ENCODE measurements around the gene SMIM3.
"Not testable (repeated sequence)": the region's sequence is repeated elsewhere in the genome, so short reads cannot be mapped to it uniquely, and the experiment has no call there.

SMIM3 gene

DNA sequence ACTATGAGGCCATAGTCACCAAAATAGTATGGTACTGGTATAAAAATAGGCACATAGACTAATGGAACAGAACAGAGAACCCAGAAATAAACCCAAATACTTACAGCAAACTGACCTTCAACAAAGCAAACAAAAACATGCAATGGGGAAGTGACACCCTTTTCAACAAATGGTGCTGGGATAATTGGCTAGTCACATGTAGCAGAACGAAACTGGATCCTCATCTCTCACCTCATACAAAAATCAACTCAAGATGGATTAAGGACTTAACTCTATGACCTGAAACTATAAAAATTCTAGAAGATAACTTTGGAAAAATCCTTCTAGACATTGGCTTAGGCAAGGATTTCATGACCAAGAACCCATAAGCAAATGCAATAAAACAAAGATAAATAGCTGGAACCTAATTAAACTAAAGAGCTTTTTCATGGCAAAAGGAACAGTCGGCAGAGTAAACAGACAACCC, 14.9 kb downstream of the SMIM3 start:
- not testable (repeated sequence) for DNase-seq (ENCODE audit: low spot score)

DNA sequence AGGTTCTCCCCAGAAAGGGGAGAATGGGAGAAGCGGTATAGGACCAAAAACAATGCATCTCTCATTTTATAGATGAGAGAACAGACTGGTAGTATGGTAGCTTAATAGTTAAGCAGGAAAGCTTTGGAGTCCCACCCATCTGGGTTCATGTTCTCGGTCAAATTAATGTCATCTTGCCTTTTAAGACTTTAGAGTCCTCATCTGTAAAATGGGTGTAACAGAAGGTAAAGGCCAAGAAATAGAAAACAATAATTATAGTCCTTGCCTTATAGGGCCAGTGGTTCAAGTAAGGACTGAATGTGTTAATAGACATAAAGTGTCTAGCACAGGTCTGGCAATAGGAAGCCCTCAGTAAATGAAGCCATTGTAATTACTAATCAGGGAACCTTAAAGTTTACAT, 16.4 kb downstream of the SMIM3 start:
- DNase-seq (ENCODE audit: low spot score) = no peak

DNA sequence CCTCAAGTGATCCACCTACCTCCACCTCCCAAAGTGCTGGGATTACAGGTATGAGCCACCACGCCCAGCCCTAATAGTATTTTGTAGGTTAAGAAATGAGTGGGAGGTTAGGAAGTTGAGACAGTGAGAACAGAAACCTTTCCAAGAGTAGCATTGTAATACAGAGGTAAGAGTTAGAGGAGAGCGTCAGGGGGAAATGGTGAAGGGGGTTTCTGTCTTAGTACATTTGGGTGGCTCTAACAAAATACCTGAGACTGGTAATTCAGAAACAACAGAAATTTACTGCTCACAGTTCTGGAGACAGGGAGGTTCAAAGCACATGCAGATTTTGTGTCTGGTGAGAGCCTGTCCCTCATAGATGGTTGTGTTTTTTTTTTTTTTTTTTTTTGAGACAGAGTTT, 18.8 kb downstream of the SMIM3 start:
- DNase-seq (ENCODE audit: low spot score) = no peak

DNA sequence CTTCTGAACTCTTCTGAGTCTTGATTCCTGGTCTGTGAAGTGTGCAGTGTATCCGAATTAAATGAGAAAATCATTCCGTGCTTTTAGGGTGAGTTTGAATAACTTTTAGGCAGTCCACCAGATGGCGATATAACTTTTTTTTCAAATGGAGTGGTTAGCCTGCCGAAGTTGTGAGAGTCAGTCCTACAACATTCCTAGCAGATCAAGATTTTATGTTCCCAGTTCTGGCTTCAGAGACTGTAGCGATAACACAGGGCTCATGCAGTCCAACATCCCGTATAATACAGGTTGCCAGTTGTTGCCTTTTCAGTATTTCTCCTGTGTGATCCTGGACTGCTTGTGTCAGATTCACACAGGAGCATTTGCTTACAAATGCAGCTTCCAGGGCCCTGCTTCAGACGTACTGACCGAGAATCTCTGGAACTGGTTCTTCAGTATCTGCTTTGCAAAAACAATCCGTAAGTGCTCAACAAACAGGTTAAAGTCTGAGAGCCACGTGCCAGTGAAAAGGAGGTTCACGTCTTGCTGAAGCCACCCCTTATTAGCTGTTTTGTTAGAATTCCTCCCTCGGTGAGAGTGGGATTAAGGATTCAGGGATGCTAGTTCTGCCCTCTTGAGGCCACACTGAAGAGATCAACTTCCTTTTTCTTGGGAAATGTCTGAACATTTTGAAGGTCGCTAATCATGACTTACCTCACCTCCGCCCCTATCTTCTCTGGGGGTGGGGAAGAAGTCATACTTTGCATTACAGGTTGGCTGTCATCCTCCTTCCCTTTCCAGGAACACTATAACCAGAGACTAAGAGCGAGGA, 22.8 kb downstream of the SMIM3 start:
- peak; percentile 68 for DNase-seq (ENCODE audit: low spot score)

DNA sequence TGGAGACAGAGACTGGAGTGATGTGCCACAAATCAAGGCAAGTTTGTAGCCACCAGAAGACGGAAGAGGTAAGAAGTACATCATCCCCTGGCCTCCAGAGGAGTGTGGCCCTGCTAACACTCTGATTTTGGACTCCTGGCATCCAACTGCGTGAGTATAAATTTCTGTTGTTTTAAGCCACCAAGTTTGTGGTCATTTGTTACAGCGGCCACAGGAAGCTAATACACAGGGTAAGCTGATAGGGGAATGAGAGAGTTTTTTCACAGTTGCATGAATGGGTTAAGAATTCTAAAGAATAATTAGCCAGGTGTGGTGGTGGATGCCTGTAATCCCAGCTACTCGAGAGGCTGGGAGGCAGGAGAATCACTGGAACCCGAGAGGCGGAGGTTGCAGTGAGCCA, 25.8 kb downstream of the SMIM3 start:
- DNase-seq (ENCODE audit: low spot score) = no peak

DNA sequence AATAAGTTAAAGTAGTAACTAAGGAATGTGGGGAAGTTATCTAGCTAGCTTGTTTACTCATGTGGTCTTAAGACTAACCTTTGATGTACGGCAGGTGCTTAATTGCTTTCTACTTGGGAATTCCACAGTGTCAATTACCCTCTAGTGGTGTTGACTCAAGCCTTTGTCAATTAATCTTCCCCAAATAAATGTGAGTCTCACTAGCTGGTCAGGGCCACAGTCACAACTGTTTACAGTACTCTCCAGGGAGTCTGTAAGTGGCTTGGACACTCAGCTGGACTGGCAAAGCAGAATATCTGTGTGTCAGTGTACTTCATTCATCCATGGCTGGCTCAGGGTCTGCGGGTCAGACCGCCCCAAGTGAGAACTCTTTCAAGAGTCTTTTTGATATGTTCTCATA, 30.8 kb downstream of the SMIM3 start:
- no peak for DNase-seq (ENCODE audit: low spot score)

DNA sequence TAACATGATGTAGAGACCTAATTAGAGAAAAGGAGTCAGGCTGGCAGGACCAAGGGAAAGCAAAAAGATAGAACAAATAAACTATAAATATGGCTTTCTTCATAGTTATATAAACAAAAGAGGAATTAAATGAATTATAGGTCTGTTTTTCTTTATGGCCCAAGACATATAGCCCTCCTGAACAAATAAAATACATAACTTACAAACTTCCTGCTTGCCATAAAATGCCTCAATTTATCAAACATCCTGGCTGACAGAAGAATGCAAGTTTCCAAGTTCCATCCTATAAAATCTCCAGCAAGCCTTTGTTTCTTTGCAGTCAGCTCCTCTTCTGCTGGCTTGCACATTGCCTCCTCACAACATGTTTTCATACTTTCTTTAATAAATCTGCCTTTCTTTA, 36.5 kb downstream of the SMIM3 start:
- no peak for DNase-seq (ENCODE audit: low spot score)

DNA sequence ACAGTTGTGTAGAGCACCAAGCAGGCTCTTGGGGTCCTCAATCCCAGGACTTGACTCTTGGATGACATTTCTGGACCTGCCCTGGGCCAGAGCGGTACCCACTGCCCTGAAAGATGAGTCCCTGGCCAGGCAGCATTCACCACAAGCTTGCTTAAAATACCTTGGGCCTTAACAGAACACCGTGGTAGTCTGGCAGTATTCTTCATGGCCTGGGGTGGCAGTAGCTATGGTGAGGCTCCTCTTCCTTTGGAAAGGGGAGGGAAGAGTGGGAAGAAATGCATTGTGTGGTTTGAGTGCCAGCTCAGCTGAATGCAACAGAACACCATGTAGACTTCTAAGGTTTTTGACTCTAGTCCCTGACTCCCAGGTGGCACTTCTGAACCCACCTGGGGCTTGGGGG, 38.4 kb downstream of the SMIM3 start:
- no peak for DNase-seq (ENCODE audit: low spot score)

DNA sequence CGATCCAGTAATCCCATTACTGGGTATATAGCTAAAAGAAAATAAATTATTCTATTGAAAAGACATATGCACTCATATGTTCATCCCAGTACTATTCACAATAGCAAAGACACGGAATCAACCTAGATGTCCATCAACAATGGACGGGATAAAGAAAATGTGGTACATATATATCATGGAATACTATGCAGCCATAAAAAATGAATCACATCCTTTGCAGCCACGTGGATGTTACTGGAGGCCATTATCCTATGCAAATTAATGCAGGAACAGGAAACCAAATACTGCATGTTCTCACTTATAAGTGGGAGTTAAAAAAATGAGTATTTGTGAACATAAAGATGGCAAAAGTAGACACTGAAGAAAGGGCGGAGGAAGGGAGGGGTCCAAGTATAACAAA, 51.2 kb downstream of the SMIM3 start:
- DNase-seq (ENCODE audit: low spot score) = no peak

DNA sequence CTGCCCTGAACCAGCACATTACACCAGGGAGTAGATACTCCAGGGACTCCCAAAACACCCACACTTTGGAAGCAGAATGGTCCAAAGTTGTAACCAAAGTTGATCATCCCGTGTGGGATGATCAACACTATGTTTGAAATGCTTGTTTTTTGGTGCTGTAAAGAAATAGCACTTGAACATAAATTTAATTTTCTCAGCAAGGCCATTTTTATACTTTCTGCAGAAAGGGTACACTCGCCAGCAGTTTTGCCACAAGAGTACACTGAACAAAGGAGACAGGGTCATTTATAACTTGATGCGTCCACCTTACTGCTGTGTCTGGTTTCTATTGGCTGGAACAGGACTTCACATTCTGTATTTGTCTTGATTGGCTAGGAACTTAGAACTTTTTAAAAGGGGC, 53.3 kb downstream of the SMIM3 start:
- DNase-seq (ENCODE audit: low spot score) = not testable (repeated sequence)

DNA sequence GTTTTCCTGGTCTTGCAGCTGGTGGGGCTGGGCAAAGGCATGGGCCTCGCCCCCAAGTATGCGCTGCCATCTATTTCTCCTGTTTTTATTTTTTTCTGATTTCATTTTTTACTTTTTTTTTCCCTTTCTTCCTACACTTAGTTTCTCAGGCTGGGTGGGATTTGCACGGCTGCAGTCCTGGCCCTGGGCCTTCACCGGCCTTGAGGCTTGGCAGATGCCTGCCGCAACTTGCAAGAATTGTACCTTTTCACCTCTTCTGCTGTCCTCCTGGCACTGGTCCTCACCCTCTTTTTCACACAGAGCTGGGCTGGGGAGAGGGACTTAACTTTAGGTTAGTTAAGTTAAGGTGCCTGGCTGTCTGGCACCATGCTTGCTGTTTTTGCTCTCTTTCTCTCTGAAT, 57.5 kb downstream of the SMIM3 start:
- no peak for DNase-seq (ENCODE audit: low spot score)

DNA sequence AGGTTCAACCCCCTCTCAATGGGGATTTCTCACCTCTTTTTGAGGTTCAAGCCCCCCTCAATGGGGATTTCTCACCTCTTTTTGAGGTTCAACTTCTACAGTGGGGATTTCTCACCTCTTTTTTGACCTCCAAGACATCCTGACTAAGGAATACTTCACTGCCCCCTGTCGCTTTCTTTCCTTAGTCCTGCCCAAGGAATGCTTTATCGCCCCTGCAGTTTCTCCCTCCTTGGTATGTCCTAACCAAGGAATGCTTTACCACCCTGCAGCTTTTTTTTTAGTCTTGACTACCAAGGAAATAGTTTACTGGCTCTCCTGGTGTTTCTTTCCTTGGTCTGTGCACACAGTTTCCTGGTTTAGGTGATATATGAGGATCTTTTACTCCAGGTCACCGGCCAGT, 58.1 kb downstream of the SMIM3 start:
- DNase-seq (ENCODE audit: low spot score) = no peak

DNA sequence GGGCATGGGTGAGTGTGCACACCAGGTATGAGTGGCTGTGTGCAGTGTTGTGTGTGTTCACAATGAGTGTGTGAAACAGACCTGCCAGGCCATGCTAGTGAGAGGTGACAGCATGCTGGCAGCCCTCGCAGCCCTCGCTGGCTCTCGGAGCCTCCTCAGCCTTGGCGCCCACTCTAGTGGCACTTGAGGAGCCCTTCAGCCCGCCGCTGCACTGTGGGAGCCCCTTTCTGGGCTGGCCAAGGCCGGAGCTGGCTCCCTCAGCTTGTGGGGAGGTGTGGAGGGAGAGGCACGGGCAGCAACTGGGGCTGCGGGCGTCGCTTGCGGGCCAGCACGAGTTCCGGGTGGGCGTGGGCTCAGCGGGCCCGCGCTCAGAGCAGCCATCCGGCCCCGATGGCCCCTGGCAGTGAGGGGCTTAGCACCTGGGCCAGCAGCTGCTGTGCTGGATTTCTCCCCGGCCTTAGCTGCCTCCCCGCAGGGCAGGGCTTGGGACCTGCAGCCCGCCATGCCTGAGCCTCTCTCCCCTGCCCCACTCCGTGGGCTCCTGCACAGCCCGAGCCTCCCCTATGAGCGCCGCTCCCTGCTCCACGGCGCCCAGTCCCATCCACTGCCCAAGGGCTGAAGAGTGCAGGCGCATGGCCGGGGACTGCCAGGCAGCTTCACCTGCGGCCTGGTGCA, 66.8 kb downstream of the SMIM3 start:
- not testable (repeated sequence) for DNase-seq (ENCODE audit: low spot score)

DNA sequence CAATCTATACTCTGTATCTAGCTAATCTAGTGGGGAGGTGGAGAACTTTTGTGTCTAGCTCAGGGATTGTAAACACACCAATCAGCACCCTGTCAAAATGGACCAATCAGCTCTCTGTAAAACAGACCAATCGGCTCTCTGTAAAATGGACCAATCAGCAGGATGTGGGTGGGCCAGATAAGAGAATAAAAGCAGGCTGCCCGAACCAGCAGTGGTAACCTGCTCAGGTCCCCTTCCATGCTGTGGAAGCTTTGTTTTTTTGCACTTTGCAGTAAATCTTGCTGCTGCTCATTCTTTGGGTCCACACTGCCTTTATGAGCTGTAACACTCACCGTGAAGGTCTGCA, 67.7 kb downstream of the SMIM3 start, which contains the start of gene IRGM:
TSS of gene IRGM (plus strand) at position 214 of the 346 bp plus-strand sequence. CDS start 1,603 bp downstream, outside the sequence.
- DNase-seq (ENCODE audit: low spot score) = not testable (repeated sequence)

Data from LoVo (cell line).